Sigmoid colon (tissue), 7 donors: Measurements from ENCODE around the gene CFAP58. TPM values are rescaled to one million over a fixed set of nuclear protein-coding genes. Genes with fewer than 3 reads are reported as not detected.
"Not testable (repeated sequence)": the region's sequence is repeated elsewhere in the genome, so short reads cannot be mapped to it uniquely, and the experiment has no call there.

Source experiments
- DNase-seq: peaks from one replicate; pipeline ENCODE4 v3.0.0-alpha.2; 2019
- H3K27ac ChIP-seq, 4 donors: fragments of 200-600 bp; sonication (generic); one replicate each; pipeline ENCODE4 v1.5.1; 2016 to 2019; ENCODE audit warnings: mild to moderate bottlenecking in 1 of 4
- H3K27me3 ChIP-seq, 3 donors: fragments of 200-600 bp; sonication (generic); one replicate each; pipeline ENCODE4 v1.5.1; 2019; ENCODE audit warnings: mild to moderate bottlenecking in 1 of 3
- H3K36me3 ChIP-seq, 4 donors: fragments of 200-600 bp; sonication (generic); one replicate each; pipeline ENCODE4 v1.5.1; 2016 to 2019
- H3K4me1 ChIP-seq, 4 donors: fragments of 200-600 bp; sonication (generic); one replicate each; pipeline ENCODE4 v1.5.1; 2017 to 2019
- H3K4me3 ChIP-seq, 4 donors: fragments of 200-600 bp; sonication (generic); one replicate each; pipeline ENCODE4 v1.5.1; 2017 to 2019; ENCODE audit warnings: mild to moderate bottlenecking in 2 of 4, moderate library complexity in 1 of 4
- H3K9me3 ChIP-seq, 4 donors: fragments of 200-600 bp in 3 of 4; sonication (generic) in 3 of 4; one replicate each; pipeline versions ENCODE4 v1.5.1 to v1.6.1; 2013 to 2019
- CTCF ChIP-seq, 4 experiments: fragments of 450-650 bp in 3 of 4; fragments of 200-600 bp in 1 of 4; IDR thresholded peaks; one replicate each; pipeline ENCODE4 v1.5.1; 2016 to 2019; ENCODE audit warnings: antibody characterized with exemption in 4 of 4, mild to moderate bottlenecking in 3 of 4, moderate library complexity in 2 of 4
- EP300 ChIP-seq, 4 donors: sonication (generic); formaldehyde crosslinking; IDR thresholded peaks; one replicate each; pipeline ENCODE4 v1.6.1; 2017; ENCODE audit warnings: antibody characterized with exemption in 4 of 4
- POLR2A ChIP-seq, 2 donors: fragments of 450-650 bp; IDR thresholded peaks; one replicate each; pipeline ENCODE4 v1.6.1; 2016; ENCODE audit warnings: antibody characterized with exemption in 2 of 2, mild to moderate bottlenecking in 2 of 2, moderate library complexity in 2 of 2
- POLR2AphosphoS5 ChIP-seq, 4 donors: sonication (generic); formaldehyde crosslinking; IDR thresholded peaks; one replicate each; pipeline ENCODE4 v1.6.1; 2017; ENCODE audit warnings: antibody characterized with exemption in 4 of 4
- WGBS, 2 donors: extraction: QIAGEN DNeasy Blood & Tissue Kit; methylation state at CpG; one replicate each; pipeline ENCODE4 v1.1.7; 2013; 5-methylcytosine and 5-hydroxymethylcytosine counted together
- intact Hi-C: fragments of 100-400 bp; cut with DNase I; formaldehyde crosslinking; loops from one replicate; pipeline ENCODE4 v1.15.1; 2023
- polyA plus RNA-seq, 3 donors: library from polyadenylated mRNA; stranded (reverse); fragments of 200-250 nt; gene quantifications; one replicate each; pipeline ENCODE4 v1.2.3, GENCODE V29; 2013
- total RNA-seq, 4 donors: library from RNA; depleted of rRNA; stranded (reverse); fragments of >200 nt; gene quantifications; one replicate each; pipeline ENCODE4 v1.1.0, GENCODE V29; 2016
- donor health status: healthy with polysubstance abuse.
- donor health status: Bipolar disorder and iron deficiency.
- donor health status: healthy.

Gene CFAP58
- total and polyA plus RNA-seq, 7 donors: 0.09 to 1.1 (median 0.55) TPM; not detected in 2

GRCh38 chr10:104457543-104457828 lies 103.9 kb downstream of the CFAP58 start:
- 34 to 76% methylated on average over 3 of the region's 3 CpGs for WGBS, 2 donors
- no peaks in the 10 kb centered on the region for H3K27me3 ChIP-seq
- intact Hi-C loops: no loop called here
- H3K4me1 ChIP-seq: no peaks in the 10 kb centered on the region
- no peak overlapping the region for H3K27ac ChIP-seq
- H3K36me3 ChIP-seq: no peaks in the 10 kb centered on the region
- no peak overlapping the region for H3K4me3 ChIP-seq
- TF ChIP-seq EP300 (IDR thresholded peaks at IDR 0.05) (no peak), POLR2A (IDR thresholded peaks at IDR 0.05) (no peak), POLR2AphosphoS5 (IDR thresholded peaks at IDR 0.05) (no peak), CTCF (IDR thresholded peaks at IDR 0.05) (no peak)
- DNase-seq: no peak
- H3K9me3 ChIP-seq: no peaks in the 10 kb centered on the region

- H3K4me3 ChIP-seq, H3K36me3 ChIP-seq, H3K27ac ChIP-seq, intact Hi-C loops, DNase-seq, H3K27me3 ChIP-seq, H3K4me1 ChIP-seq: not testable (repeated sequence)
- H3K9me3 ChIP-seq: peaks cover 0 to 14% (median 2%) of the 10 kb centered on the region in 4 donors
Observed at GRCh38 chr10:104465575-104465974, 111.9 kb downstream of the CFAP58 start.

- H3K9me3 ChIP-seq, H3K27me3 ChIP-seq, intact Hi-C loops, H3K36me3 ChIP-seq, H3K27ac ChIP-seq, DNase-seq, H3K4me1 ChIP-seq, H3K4me3 ChIP-seq: not testable (repeated sequence)
- WGBS, 2 donors: 88 to 89% methylated on average over 2 of the region's 2 CpGs
Observed at GRCh38 chr10:104468818-104469217, 115.2 kb downstream of the CFAP58 start.

- Histone ChIP-seq H3K27ac (no peak overlapping the region), H3K9me3 (no peaks in the 10 kb centered on the region), H3K4me1 (no peaks in the 10 kb centered on the region), H3K36me3 (no peaks in the 10 kb centered on the region), H3K27me3 (no peaks in the 10 kb centered on the region), H3K4me3 (no peak overlapping the region)
- DNase-seq: no peak
- WGBS, 2 donors: 93 to 95% methylated on average over 1 of the region's 1 CpG
- TF ChIP-seq POLR2A (IDR thresholded peaks at IDR 0.05): no peak
- TF ChIP-seq EP300 (IDR thresholded peaks at IDR 0.05): no peak
- no peak for TF ChIP-seq CTCF (IDR thresholded peaks at IDR 0.05)
- TF ChIP-seq POLR2AphosphoS5 (IDR thresholded peaks at IDR 0.05): no peak
- intact Hi-C loops: no loop called here
Observed at GRCh38 chr10:104472505-104472904, 118.9 kb downstream of the CFAP58 start.

GRCh38 chr10:104472957-104473745 lies 119.5 kb downstream of the CFAP58 start:
- H3K27ac ChIP-seq: no peak overlapping the region
- H3K36me3 ChIP-seq: no peaks in the 10 kb centered on the region
- intact Hi-C loops: no loop called here
- 33 to 74% methylated on average over 2 of the region's 2 CpGs for WGBS, 2 donors
- TF ChIP-seq CTCF (IDR thresholded peaks at IDR 0.05) (no peak), POLR2AphosphoS5 (IDR thresholded peaks at IDR 0.05) (no peak), POLR2A (IDR thresholded peaks at IDR 0.05) (no peak), EP300 (IDR thresholded peaks at IDR 0.05) (no peak)
- no peak overlapping the region for H3K4me3 ChIP-seq
- no peaks in the 10 kb centered on the region for H3K27me3 ChIP-seq
- no peak for DNase-seq
- H3K4me1 ChIP-seq: no peaks in the 10 kb centered on the region
- no peaks in the 10 kb centered on the region for H3K9me3 ChIP-seq

- H3K27ac ChIP-seq: no peak overlapping the region
- WGBS, 2 donors: 95% methylated on average over 3 of the region's 3 CpGs
- no peaks in the 10 kb centered on the region for H3K4me1 ChIP-seq
- intact Hi-C loops: no loop called here
- no peaks in the 10 kb centered on the region for H3K36me3 ChIP-seq
- no peak for DNase-seq
- no peak overlapping the region for H3K4me3 ChIP-seq
- no peaks in the 10 kb centered on the region for H3K9me3 ChIP-seq
- no peak for TF ChIP-seq POLR2AphosphoS5 (IDR thresholded peaks at IDR 0.05)
- no peak for TF ChIP-seq POLR2A (IDR thresholded peaks at IDR 0.05)
- no peak for TF ChIP-seq CTCF (IDR thresholded peaks at IDR 0.05)
- no peak for TF ChIP-seq EP300 (IDR thresholded peaks at IDR 0.05)
- no peaks in the 10 kb centered on the region for H3K27me3 ChIP-seq
Observed at GRCh38 chr10:104478380-104478779, 124.7 kb downstream of the CFAP58 start.
